ENCODE results near the gene MAN2C1. TPM values are rescaled to one million over a fixed set of nuclear protein-coding genes. Genes with fewer than 3 reads are reported as not detected.

MAN2C1 gene
- total RNA-seq, 1 experiment from 2014 or later: 169 TPM

DNA sequence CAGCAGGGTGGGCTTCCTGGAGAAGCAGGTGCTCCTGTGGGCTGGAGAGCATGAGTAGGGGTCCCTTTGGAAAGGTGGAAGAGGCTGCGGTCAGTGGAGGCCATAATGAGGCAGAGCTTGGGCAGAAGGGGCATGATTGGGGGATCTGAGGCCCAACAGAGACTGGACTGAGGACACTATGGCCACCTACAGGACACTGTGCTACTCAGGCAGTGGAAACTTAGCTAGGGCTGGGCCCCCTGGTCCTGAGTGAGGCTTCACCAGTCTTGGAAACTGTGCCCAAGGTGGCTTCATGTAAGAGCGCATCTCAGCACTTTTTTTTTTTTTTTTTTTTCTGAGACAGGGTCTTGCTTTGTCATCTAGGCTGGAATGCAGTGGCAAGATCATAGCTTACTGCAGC lies 38.8 kb downstream of the MAN2C1 start:
- TF ChIP-seq, protein P1, sequence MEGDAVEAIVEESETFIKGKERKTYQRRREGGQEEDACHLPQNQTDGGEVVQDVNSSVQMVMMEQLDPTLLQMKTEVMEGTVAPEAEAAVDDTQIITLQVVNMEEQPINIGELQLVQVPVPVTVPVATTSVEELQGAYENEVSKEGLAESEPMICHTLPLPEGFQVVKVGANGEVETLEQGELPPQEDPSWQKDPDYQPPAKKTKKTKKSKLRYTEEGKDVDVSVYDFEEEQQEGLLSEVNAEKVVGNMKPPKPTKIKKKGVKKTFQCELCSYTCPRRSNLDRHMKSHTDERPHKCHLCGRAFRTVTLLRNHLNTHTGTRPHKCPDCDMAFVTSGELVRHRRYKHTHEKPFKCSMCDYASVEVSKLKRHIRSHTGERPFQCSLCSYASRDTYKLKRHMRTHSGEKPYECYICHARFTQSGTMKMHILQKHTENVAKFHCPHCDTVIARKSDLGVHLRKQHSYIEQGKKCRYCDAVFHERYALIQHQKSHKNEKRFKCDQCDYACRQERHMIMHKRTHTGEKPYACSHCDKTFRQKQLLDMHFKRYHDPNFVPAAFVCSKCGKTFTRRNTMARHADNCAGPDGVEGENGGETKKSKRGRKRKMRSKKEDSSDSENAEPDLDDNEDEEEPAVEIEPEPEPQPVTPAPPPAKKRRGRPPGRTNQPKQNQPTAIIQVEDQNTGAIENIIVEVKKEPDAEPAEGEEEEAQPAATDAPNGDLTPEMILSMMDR (conservative IDR thresholded peaks at IDR 0.05; ENCODE audit: low read depth, low read length): no peak
- no peak for TF ChIP-seq EZH2 (IDR thresholded peaks at IDR 0.05; ENCODE audit: borderline replicate concordance, low read depth, low read length, poor library complexity, severe bottlenecking)
- H3K27me3 ChIP-seq (replicated peaks; ENCODE audit: insufficient read depth, low read depth, low read length, poor library complexity): no peaks in the 10 kb centered on the region
- intact Hi-C loops (cut with micrococcal nuclease; ENCODE audit: unreplicated experiment): no loop called here
- ChIA-PET POLR2A (ENCODE audit: low non-redundant PET) (no interaction called here), CTCF (interaction anchor here (0.7 kb wide), 1 partner anchor 124 kb away, joined by 4 read pairs; no protein-coding TSS in a partner anchor)
- H3K4me3 ChIP-seq (ENCODE audit: low read depth, low read length, poor library complexity, severe bottlenecking): no peak overlapping the region
- no peaks in the 10 kb centered on the region for H3K36me3 ChIP-seq (ENCODE audit: insufficient read depth, low read length, poor library complexity, severe bottlenecking)
- H3K27ac ChIP-seq (ENCODE audit: low read depth, low read length, poor library complexity, severe bottlenecking): no peak overlapping the region
- BruUV-seq (replicated peaks): no TSS peak
- no peaks in the 10 kb centered on the region for H3K9me3 ChIP-seq (ENCODE audit: low read depth, low read length, poor library complexity, severe bottlenecking)
- H3K4me1 ChIP-seq (ENCODE audit: insufficient read depth, low read length, poor library complexity, severe bottlenecking): no peaks in the 10 kb centered on the region
- DNase-seq (ENCODE audit: low spot score): no peak

DNA sequence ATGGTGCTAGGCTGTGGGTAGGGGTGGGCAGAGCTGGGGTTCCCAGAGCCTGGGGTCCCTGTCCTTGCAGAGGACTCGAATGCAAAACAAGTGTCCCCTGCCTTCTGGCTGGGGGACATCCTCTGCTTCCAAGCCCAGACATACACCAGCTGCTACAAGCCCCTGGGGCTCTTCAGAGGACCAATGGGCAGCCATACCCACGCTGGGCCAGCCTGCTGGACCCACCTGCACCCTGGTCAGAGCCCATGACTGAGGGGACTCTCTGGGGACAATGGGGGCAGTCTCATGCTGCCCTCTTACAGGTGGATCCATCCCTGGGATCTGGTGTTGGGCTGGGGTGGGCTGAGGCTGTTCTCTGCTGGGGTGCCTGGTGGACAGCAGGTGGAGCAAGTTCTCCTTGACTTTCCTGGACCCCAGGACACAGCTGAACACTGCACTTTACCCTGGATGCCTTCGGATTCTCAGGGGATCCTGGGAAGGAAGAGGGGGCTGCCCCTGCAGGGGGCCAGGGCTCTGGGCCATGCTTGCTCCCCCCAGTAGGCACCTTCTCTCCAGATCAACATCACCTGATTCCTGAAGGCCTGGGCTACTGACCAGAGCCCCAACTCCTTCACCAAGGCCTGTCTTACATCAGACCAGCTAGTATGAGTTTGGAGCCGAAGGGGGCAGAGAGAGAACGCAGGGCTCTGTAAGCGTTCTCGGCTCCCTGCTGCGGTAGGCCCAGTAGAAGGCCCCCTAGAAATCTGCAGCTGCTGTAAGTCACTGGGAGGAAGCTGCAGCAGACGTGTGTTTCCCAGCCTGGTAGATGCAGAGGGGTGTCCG lies 39.7 kb downstream of the MAN2C1 start:
- Histone ChIP-seq H3K4me1 (ENCODE audit: insufficient read depth, low read length, poor library complexity, severe bottlenecking) (no peaks in the 10 kb centered on the region), H3K36me3 (ENCODE audit: insufficient read depth, low read length, poor library complexity, severe bottlenecking) (no peaks in the 10 kb centered on the region), H3K27ac (ENCODE audit: low read depth, low read length, poor library complexity, severe bottlenecking) (no peak overlapping the region), H3K9me3 (ENCODE audit: low read depth, low read length, poor library complexity, severe bottlenecking) (no peaks in the 10 kb centered on the region), H3K27me3 (replicated peaks; ENCODE audit: insufficient read depth, low read depth, low read length, poor library complexity) (no peaks in the 10 kb centered on the region), H3K4me3 (ENCODE audit: low read depth, low read length, poor library complexity, severe bottlenecking) (no peak overlapping the region)
- CTCF ChIA-PET: no interaction called here
- TF ChIP-seq, protein P1 (conservative IDR thresholded peaks at IDR 0.05; ENCODE audit: low read depth, low read length): no peak
- no peak for TF ChIP-seq EZH2 (IDR thresholded peaks at IDR 0.05; ENCODE audit: borderline replicate concordance, low read depth, low read length, poor library complexity, severe bottlenecking)
- no peak for DNase-seq (ENCODE audit: low spot score)
- POLR2A ChIA-PET (ENCODE audit: low non-redundant PET): no interaction called here
- no TSS peak for BruUV-seq (replicated peaks)
- intact Hi-C loops (cut with micrococcal nuclease; ENCODE audit: unreplicated experiment): no loop called here

DNA sequence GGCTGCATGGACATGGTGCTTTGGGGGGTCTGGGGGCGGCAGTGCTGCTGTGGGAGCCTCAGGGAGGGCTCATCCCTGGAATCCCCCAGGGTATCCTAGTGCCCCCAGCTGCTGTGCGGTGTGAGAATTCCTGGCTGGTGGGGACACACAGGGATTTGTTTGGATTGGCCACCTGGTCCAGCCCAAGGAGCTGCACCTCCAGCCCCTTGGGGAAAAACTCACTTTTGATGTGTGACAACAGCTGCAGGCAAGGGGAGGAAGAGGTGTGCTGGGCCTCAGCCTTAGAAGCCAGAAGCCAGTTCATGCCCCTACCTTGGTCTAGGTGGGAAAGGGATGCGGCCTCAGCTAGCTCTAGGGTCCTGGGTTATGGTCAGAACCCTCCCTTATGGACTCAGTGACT lies 40.9 kb downstream of the MAN2C1 start:
- H3K36me3 ChIP-seq (ENCODE audit: insufficient read depth, low read length, poor library complexity, severe bottlenecking): no peaks in the 10 kb centered on the region
- H3K27ac ChIP-seq (ENCODE audit: low read depth, low read length, poor library complexity, severe bottlenecking): no peak overlapping the region
- ChIA-PET POLR2A (ENCODE audit: low non-redundant PET) (no interaction called here), CTCF (no interaction called here)
- no peak for DNase-seq (ENCODE audit: low spot score)
- intact Hi-C loops (cut with micrococcal nuclease; ENCODE audit: unreplicated experiment): no loop called here
- no peaks in the 10 kb centered on the region for H3K4me1 ChIP-seq (ENCODE audit: insufficient read depth, low read length, poor library complexity, severe bottlenecking)
- no TSS peak for BruUV-seq (replicated peaks)
- H3K9me3 ChIP-seq (ENCODE audit: low read depth, low read length, poor library complexity, severe bottlenecking): no peaks in the 10 kb centered on the region
- no peaks in the 10 kb centered on the region for H3K27me3 ChIP-seq (replicated peaks; ENCODE audit: insufficient read depth, low read depth, low read length, poor library complexity)
- no peak overlapping the region for H3K4me3 ChIP-seq (ENCODE audit: low read depth, low read length, poor library complexity, severe bottlenecking)
- no peak for TF ChIP-seq EZH2 (IDR thresholded peaks at IDR 0.05; ENCODE audit: borderline replicate concordance, low read depth, low read length, poor library complexity, severe bottlenecking)
- TF ChIP-seq, protein P1 (conservative IDR thresholded peaks at IDR 0.05; ENCODE audit: low read depth, low read length): no peak
